ENCODE data around the gene SEPHS1. TPM values are rescaled to one million over a fixed set of nuclear protein-coding genes. Genes with fewer than 3 reads are reported as not detected.
A peak's percentile ranks its signal among the peaks of the same experiment; 100 is the strongest.

The SEPHS1 gene
- total RNA-seq, 1 experiment from 2014 or later, result 111 TPM

- TF ChIP-seq CTCF (conservative IDR thresholded peaks at IDR 0.05; ENCODE audit: low read depth, low read length), result no peak
- TF ChIP-seq EZH2 (IDR thresholded peaks at IDR 0.05; ENCODE audit: borderline replicate concordance, low read depth, low read length, poor library complexity, severe bottlenecking), result no peak
- DNase-seq (ENCODE audit: low spot score), result no peak
- H3K4me1 ChIP-seq (ENCODE audit: insufficient read depth, low read length, poor library complexity, severe bottlenecking), result peaks cover 5% of the 10 kb centered on the region
- no peaks in the 10 kb centered on the region for H3K36me3 ChIP-seq (ENCODE audit: insufficient read depth, low read length, poor library complexity, severe bottlenecking)
- no peaks in the 10 kb centered on the region for H3K27me3 ChIP-seq (replicated peaks; ENCODE audit: insufficient read depth, low read depth, low read length, poor library complexity)
- POLR2A ChIA-PET (ENCODE audit: low non-redundant PET), result no interaction called here
- no peaks in the 10 kb centered on the region for H3K9me3 ChIP-seq (ENCODE audit: low read depth, low read length, poor library complexity, severe bottlenecking)
- intact Hi-C loops (cut with micrococcal nuclease; ENCODE audit: unreplicated experiment), result no loop called here
- H3K27ac ChIP-seq (ENCODE audit: low read depth, low read length, poor library complexity, severe bottlenecking), result no peak overlapping the region
- no TSS peak for BruUV-seq (replicated peaks)
- H3K4me3 ChIP-seq (ENCODE audit: low read depth, low read length, poor library complexity, severe bottlenecking), result peak overlapping the region; percentile 79
- CTCF ChIA-PET, result no interaction called here
These were observed 49.2 kb downstream of the SEPHS1 start for GRCh38 chr10:13298748-13299436.

- intact Hi-C loops (cut with micrococcal nuclease; ENCODE audit: unreplicated experiment), result no loop called here
These were observed 51.6 kb downstream of the SEPHS1 start for GRCh38 chr10:13296476-13296875.

GRCh38 chr10:13294784-13295183 lies 53.3 kb downstream of the SEPHS1 start:
- Histone ChIP-seq H3K4me1 (ENCODE audit: insufficient read depth, low read length, poor library complexity, severe bottlenecking) (peaks cover 5% of the 10 kb centered on the region), H3K36me3 (ENCODE audit: insufficient read depth, low read length, poor library complexity, severe bottlenecking) (no peaks in the 10 kb centered on the region), H3K9me3 (ENCODE audit: low read depth, low read length, poor library complexity, severe bottlenecking) (no peaks in the 10 kb centered on the region), H3K27ac (ENCODE audit: low read depth, low read length, poor library complexity, severe bottlenecking) (no peak overlapping the region), H3K4me3 (ENCODE audit: low read depth, low read length, poor library complexity, severe bottlenecking) (no peak overlapping the region), H3K27me3 (replicated peaks; ENCODE audit: insufficient read depth, low read depth, low read length, poor library complexity) (no peaks in the 10 kb centered on the region)
- intact Hi-C loops (cut with micrococcal nuclease; ENCODE audit: unreplicated experiment), result no loop called here
- TF ChIP-seq CTCF (conservative IDR thresholded peaks at IDR 0.05; ENCODE audit: low read depth, low read length), result no peak
- TF ChIP-seq EZH2 (IDR thresholded peaks at IDR 0.05; ENCODE audit: borderline replicate concordance, low read depth, low read length, poor library complexity, severe bottlenecking), result no peak
- no peak for DNase-seq (ENCODE audit: low spot score)
- ChIA-PET POLR2A (ENCODE audit: low non-redundant PET) (no interaction called here), CTCF (no interaction called here)
- BruUV-seq (replicated peaks), result no TSS peak

More at GRCh38 chr10:13296476-13296875, 51.6 kb downstream of the SEPHS1 start:
- no TSS peak for BruUV-seq (replicated peaks)
- Histone ChIP-seq H3K27ac (ENCODE audit: low read depth, low read length, poor library complexity, severe bottlenecking) (no peak overlapping the region), H3K4me3 (ENCODE audit: low read depth, low read length, poor library complexity, severe bottlenecking) (no peak overlapping the region), H3K9me3 (ENCODE audit: low read depth, low read length, poor library complexity, severe bottlenecking) (no peaks in the 10 kb centered on the region), H3K4me1 (ENCODE audit: insufficient read depth, low read length, poor library complexity, severe bottlenecking) (peaks cover 5% of the 10 kb centered on the region), H3K27me3 (replicated peaks; ENCODE audit: insufficient read depth, low read depth, low read length, poor library complexity) (no peaks in the 10 kb centered on the region), H3K36me3 (ENCODE audit: insufficient read depth, low read length, poor library complexity, severe bottlenecking) (no peaks in the 10 kb centered on the region)
- DNase-seq (ENCODE audit: low spot score), result no peak
- POLR2A ChIA-PET (ENCODE audit: low non-redundant PET), result no interaction called here
- CTCF ChIA-PET, result no interaction called here
- TF ChIP-seq EZH2 (IDR thresholded peaks at IDR 0.05; ENCODE audit: borderline replicate concordance, low read depth, low read length, poor library complexity, severe bottlenecking) (no peak), CTCF (conservative IDR thresholded peaks at IDR 0.05; ENCODE audit: low read depth, low read length) (no peak)
